SK-N-SH (cell line): ENCODE data around the gene TBX15. TPM values are rescaled to one million over a fixed set of nuclear protein-coding genes. Genes with fewer than 3 reads are reported as not detected.

Experiments used
- CTCF ChIA-PET: fragments of 300-600, 350-600 bp; formaldehyde crosslinking; extraction: SDS; loops from one replicate; lab custom pipeline; 2021; lab: Yijun Ruan, JAX
- POLR2A ChIA-PET: fragments of 350-600 bp; sonication (Branson Sonifier 250); formaldehyde crosslinking; extraction: SDS; loops from one replicate; lab custom pipeline; 2020; ENCODE audit warnings: antibody characterized with exemption, inconsistent platforms; lab: Yijun Ruan, JAX
- DNase-seq: peaks from one replicate; pipeline ENCODE4 v3.0.0; 2012
- H2AFZ ChIP-seq: fragments of 200-600 bp; sonication (generic); 2 replicates; pipeline ENCODE4 v1.8.1; 2016; ENCODE audit warnings: antibody characterized with exemption, mild to moderate bottlenecking, low read depth
- H3F3A ChIP-seq: fragments of 200-600 bp; sonication (generic); replicated peaks from 2 replicates; pipeline ENCODE3; 2016; ENCODE audit warnings: antibody characterized with exemption, mild to moderate bottlenecking; ENCODE audit not compliant: insufficient read depth
- H3K27ac ChIP-seq, 2 experiments: fragments of 200-500 bp in 1 of 2; fragments of 200-600 bp in 1 of 2; sonication (Bioruptor generic) in 1 of 2; sonication (generic), shearing (Covaris generic) in 1 of 2; 2 replicates each; pipeline versions ENCODE4 v1.5.1 to v1.6.1; 2014 to 2016; ENCODE audit warnings: low read depth in 2 of 2, inconsistent platforms in 1 of 2, low read length in 1 of 2, mild to moderate bottlenecking in 1 of 2, mixed read lengths in 1 of 2
- H3K27me3 ChIP-seq: fragments of 200-600 bp; sonication (generic), shearing (Covaris generic); 2 replicates; pipeline ENCODE4 v1.6.1; 2016; ENCODE audit warnings: mixed run types; ENCODE audit not compliant: insufficient read depth
- H3K36me3 ChIP-seq, 2 experiments: fragments of 200-500 bp in 1 of 2; fragments of 200-600 bp in 1 of 2; sonication (Bioruptor generic) in 1 of 2; sonication (generic) in 1 of 2; replicated peaks in 1 of 2; 2 replicates each; pipeline versions ENCODE3 to v1.5.1; 2014 to 2016; ENCODE audit warnings: low read length in 1 of 2, mild to moderate bottlenecking in 1 of 2; ENCODE audit not compliant: insufficient read depth in 2 of 2, control insufficient read depth in 1 of 2
- H3K4me1 ChIP-seq, 2 experiments: fragments of 200-500 bp in 1 of 2; fragments of 200-600 bp in 1 of 2; sonication (Bioruptor generic) in 1 of 2; sonication (generic), shearing (Covaris generic) in 1 of 2; 2 replicates each; pipeline versions ENCODE4 v1.5.1 to v1.6.1; 2014 to 2016; ENCODE audit warnings: low read depth in 1 of 2, low read length in 1 of 2, mixed run types in 1 of 2; ENCODE audit not compliant: insufficient read depth in 2 of 2, control insufficient read depth in 1 of 2
- H3K4me2 ChIP-seq: fragments of 200-600 bp; sonication (generic), shearing (Covaris generic); 2 replicates; pipeline ENCODE4 v1.6.1; 2017; ENCODE audit warnings: mixed run types
- H3K4me3 ChIP-seq, 2 experiments: fragments of 200-500 bp in 1 of 2; fragments of 200-600 bp in 1 of 2; sonication (Bioruptor generic) in 1 of 2; sonication (generic), shearing (Covaris generic) in 1 of 2; 2 replicates each; pipeline versions ENCODE4 v1.5.1 to v1.8.1; 2014 to 2016; ENCODE audit warnings: low read depth in 2 of 2, inconsistent platforms in 1 of 2, low read length in 1 of 2, mild to moderate bottlenecking in 1 of 2, mixed read lengths in 1 of 2, moderate library complexity in 1 of 2
- H3K79me2 ChIP-seq: fragments of 200-600 bp; sonication (generic); 2 replicates; pipeline ENCODE4 v1.8.1; 2017; ENCODE audit warnings: mild to moderate bottlenecking; ENCODE audit not compliant: insufficient read depth
- H3K9ac ChIP-seq: fragments of 200-600 bp; sonication (generic); 2 replicates; pipeline ENCODE4 v1.6.1; 2017; ENCODE audit warnings: mixed run types
- H3K9me2 ChIP-seq: fragments of 200-600 bp; sonication (generic); 2 replicates; pipeline ENCODE4 v1.6.1; 2017; ENCODE audit warnings: mixed run types
- H3K9me3 ChIP-seq: fragments of 200-600 bp; sonication (generic); 2 replicates; pipeline ENCODE4 v1.6.1; 2017; ENCODE audit warnings: mixed run types, mild to moderate bottlenecking, moderate library complexity
- H4K20me1 ChIP-seq: fragments of 200-600 bp; sonication (generic); 2 replicates; pipeline ENCODE4 v1.6.1; 2017; ENCODE audit warnings: mild to moderate bottlenecking, mixed run types; ENCODE audit not compliant: insufficient read depth
- EZH2phosphoT487 ChIP-seq: fragments of 200-600 bp; sonication (generic); IDR thresholded peaks from 2 replicates; pipeline ENCODE4 v1.6.1; 2017; ENCODE audit warnings: low read depth, mixed run types, mild to moderate bottlenecking, antibody characterized with exemption, moderate library complexity, borderline replicate concordance
- MAX ChIP-seq: IDR thresholded peaks from 2 replicates; pipeline ENCODE4 v1.4.0; 2012; ENCODE audit warnings: low read depth
- REST ChIP-seq: IDR thresholded peaks from 2 replicates; pipeline ENCODE4 v1.6.1; 2012; ENCODE audit warnings: mild to moderate bottlenecking, low read depth, low read length, moderate library complexity
- RFX5 ChIP-seq: IDR thresholded peaks from 2 replicates; pipeline ENCODE4 v1.6.1; 2012; ENCODE audit warnings: mild to moderate bottlenecking, improper control_type of control experiment, low read length
- SMC3 ChIP-seq: IDR thresholded peaks from 2 replicates; pipeline ENCODE4 v1.6.1; 2012; ENCODE audit warnings: low read depth, low read length, improper control_type of control experiment
- USF1 ChIP-seq: IDR thresholded peaks from 2 replicates; pipeline ENCODE4 v1.4.0; 2012; ENCODE audit warnings: low read depth, borderline replicate concordance
- USF2 ChIP-seq: fragments of 150-350 bp; IDR thresholded peaks from 2 replicates; pipeline ENCODE4 v1.6.1; 2017; ENCODE audit warnings: antibody characterized with exemption, low read length, low read depth, borderline replicate concordance
- YY1 ChIP-seq: IDR thresholded peaks from 2 replicates; pipeline ENCODE4 v1.4.0; 2012; ENCODE audit warnings: low read depth, mild to moderate bottlenecking
- WGBS: methylation state at CpG from one replicate; pipeline ENCODE4 v1.1.6; 2017; ENCODE audit warnings: low lambda C conversion rate; 5-methylcytosine and 5-hydroxymethylcytosine counted together
- polyA plus RNA-seq, 3 experiments: library from polyadenylated mRNA; depleted of rRNA; stranded (reverse); fragments of >200 nt; gene quantifications; 2 replicates each; pipeline ENCODE4 v1.2.3, GENCODE V29; 2012

TBX15 gene
- polyA plus RNA-seq, 1 of the 3 experiments (the other 2 are of a cell fraction), result 0.02 TPM

- ChIA-PET CTCF (no interaction called here), POLR2A (no interaction called here)
- DNase-seq, result no peak
Measured at GRCh38 chr1:118928739-118929554, 59.2 kb downstream of the TBX15 start.

GRCh38 chr1:118927427-118928187 lies 60.5 kb downstream of the TBX15 start:
- H3K4me1 ChIP-seq, result no peaks in the 10 kb centered on the region
- DNase-seq, result no peak
- H3K27me3 ChIP-seq, result 0 out of 2 replicates have a peak, but pooled peaks cover 5% of the 10 kb centered on the region
- no peaks in the 10 kb centered on the region for H3F3A ChIP-seq
- H3K9ac ChIP-seq, result no peak overlapping the region
- TF ChIP-seq YY1 (no peak), MAX (no peak), RFX5 (no peak), USF2 (no peak), SMC3 (no peak), EZH2phosphoT487 (no peak)
- H3K4me2 ChIP-seq, result no peak overlapping the region
- CTCF ChIA-PET, result no interaction called here
- WGBS, result 5% methylated on average over 4 of the region's 4 CpGs
- no peak overlapping the region for H3K4me3 ChIP-seq
- no peak overlapping the region for H2AFZ ChIP-seq
- no peaks in the 10 kb centered on the region for H4K20me1 ChIP-seq
- no peak overlapping the region for H3K27ac ChIP-seq
- POLR2A ChIA-PET, result no interaction called here
- H3K36me3 ChIP-seq, result no peaks in the 10 kb centered on the region
- H3K9me3 ChIP-seq, result no peaks in the 10 kb centered on the region
- no peaks in the 10 kb centered on the region for H3K79me2 ChIP-seq
- no peaks in the 10 kb centered on the region for H3K9me2 ChIP-seq

More at GRCh38 chr1:118928739-118929554, 59.2 kb downstream of the TBX15 start:
- TF ChIP-seq USF1 (no peak), REST (peak; percentile 94)
- TF ChIP-seq, all 33 proteins: peak for 1
- Histone ChIP-seq H3K4me2 (no peak overlapping the region), H3K9ac (no peak overlapping the region), H2AFZ (no peak overlapping the region), H4K20me1 (no peaks in the 10 kb centered on the region), H3K27me3 (no peaks in the 10 kb centered on the region), H3K27ac (no peak overlapping the region), H3K36me3 (no peaks in the 10 kb centered on the region), H3K4me1 (no peaks in the 10 kb centered on the region), H3K9me3 (no peaks in the 10 kb centered on the region), H3K79me2 (no peaks in the 10 kb centered on the region), H3F3A (no peaks in the 10 kb centered on the region), H3K4me3 (no peak overlapping the region), H3K9me2 (no peaks in the 10 kb centered on the region)
- WGBS, result 1% methylated on average over 2 of the region's 2 CpGs
